AG10803 (cell line): Measurements from ENCODE around the gene NTHL1.

Experiments used
- DNase-seq: peaks from one replicate; pipeline ENCODE4 v3.0.0; 2010; ENCODE audit warnings: low read depth
- H3K4me3 ChIP-seq: 2 replicates; pipeline ENCODE4 v1.5.1; 2011; ENCODE audit warnings: mild to moderate bottlenecking, low read length, control low read depth
- TF ChIP-seq, protein P1 (sequence below): conservative IDR thresholded peaks from 2 replicates; pipeline ENCODE4 v1.5.1; 2011; ENCODE audit warnings: mild to moderate bottlenecking, low read length, control low read depth, inconsistent platforms

The NTHL1 gene

DNA sequence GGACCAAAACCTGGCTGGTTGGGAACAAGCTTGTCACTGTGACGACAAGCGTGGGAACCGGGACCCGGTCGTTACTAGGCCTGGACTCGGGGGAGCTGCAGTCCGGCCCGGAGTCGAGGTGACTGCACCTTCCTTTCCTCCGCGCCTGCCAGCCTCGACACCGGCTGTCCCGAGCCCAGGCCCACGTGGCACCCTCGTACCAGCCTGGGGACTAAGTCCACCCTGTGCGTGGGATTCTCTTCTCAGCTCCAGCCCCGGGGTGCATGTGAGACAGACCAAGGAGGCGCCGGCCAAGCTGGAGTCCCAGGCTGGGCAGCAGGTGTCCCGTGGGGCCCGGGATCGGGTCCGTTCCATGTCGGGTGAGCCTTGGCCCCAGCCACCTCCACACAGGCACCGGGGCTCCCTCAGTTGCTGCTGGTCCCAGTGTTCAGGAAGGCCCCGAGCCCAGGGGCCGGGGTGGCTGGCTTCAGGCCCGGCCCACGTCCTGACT lies 31.7 kb upstream of the NTHL1 start:
- DNase-seq, result no peak
- TF ChIP-seq, protein P1, sequence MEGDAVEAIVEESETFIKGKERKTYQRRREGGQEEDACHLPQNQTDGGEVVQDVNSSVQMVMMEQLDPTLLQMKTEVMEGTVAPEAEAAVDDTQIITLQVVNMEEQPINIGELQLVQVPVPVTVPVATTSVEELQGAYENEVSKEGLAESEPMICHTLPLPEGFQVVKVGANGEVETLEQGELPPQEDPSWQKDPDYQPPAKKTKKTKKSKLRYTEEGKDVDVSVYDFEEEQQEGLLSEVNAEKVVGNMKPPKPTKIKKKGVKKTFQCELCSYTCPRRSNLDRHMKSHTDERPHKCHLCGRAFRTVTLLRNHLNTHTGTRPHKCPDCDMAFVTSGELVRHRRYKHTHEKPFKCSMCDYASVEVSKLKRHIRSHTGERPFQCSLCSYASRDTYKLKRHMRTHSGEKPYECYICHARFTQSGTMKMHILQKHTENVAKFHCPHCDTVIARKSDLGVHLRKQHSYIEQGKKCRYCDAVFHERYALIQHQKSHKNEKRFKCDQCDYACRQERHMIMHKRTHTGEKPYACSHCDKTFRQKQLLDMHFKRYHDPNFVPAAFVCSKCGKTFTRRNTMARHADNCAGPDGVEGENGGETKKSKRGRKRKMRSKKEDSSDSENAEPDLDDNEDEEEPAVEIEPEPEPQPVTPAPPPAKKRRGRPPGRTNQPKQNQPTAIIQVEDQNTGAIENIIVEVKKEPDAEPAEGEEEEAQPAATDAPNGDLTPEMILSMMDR, result no peak
- no peak overlapping the region for H3K4me3 ChIP-seq

GRCh38 chr16:2078691-2079090 lies 31.1 kb upstream of the NTHL1 start:
- H3K4me3 ChIP-seq, result no peak overlapping the region
- TF ChIP-seq, protein P1, result no peak
- DNase-seq, result no peak

DNA sequence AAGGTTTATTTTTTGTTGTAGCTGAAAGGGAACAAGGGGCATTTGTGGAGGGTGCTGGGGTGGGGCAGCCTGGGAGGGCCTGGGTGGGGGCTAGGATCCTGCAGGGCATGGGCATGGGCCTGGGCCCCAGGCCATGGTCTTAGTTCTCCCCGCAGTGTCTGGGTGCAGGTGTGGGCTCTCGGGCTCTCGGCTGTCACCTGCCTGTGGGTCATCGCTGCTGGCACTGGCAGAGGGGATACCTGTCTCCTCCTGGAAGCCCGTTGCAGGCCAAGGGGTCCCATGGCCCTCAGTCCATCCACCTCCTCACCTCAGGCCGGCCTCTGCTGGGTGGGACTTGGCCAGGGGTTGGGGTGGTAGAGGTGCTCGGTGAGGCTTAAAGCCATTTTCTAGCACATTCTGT lies 30.5 kb upstream of the NTHL1 start:
- no peak overlapping the region for H3K4me3 ChIP-seq
- DNase-seq, result no peak
- TF ChIP-seq, protein P1, result no peak

DNA sequence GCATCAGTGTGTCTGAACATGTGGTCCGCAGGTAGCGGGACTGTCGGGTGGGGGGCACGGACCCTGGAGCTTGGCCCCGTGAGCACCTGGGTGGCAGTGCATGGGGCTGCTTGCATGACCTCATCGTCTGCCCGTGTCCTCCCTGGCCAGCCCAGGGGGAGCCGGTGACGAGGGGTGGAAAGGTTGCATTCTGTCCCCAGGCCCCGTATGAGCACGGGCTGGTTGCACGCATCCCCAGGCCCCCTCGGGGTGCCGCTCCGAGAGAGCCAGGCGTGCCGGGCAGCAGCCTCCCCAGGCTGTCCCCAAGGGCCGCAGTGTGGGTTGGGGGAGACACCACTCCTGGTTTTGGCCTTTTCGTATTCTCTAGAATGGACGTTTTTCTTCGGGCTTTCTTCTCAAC lies 30.1 kb upstream of the NTHL1 start:
- TF ChIP-seq, protein P1, result no peak
- no peak for DNase-seq
- no peak overlapping the region for H3K4me3 ChIP-seq

DNA sequence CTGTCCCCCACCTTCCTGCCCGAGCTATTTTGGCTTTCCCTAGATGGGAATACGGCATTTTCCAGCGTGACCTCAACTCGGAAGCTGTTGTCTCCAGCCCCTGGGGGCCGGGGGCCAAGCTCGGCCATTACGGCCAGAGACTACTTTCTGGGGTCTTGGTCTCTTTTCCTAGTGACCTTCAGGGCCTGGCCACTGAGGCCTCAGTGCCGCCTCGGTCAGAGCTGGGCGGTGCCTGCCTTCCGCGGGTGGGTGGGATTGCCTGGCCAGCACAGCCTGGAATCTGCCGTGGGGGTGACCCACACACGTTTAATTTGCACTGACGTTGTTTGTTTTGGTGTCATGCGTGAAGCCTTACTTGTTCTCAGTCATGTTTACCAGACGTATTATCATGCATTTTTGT lies 29.4 kb upstream of the NTHL1 start:
- TF ChIP-seq, protein P1, result no peak
- no peak overlapping the region for H3K4me3 ChIP-seq
- no peak for DNase-seq

DNA sequence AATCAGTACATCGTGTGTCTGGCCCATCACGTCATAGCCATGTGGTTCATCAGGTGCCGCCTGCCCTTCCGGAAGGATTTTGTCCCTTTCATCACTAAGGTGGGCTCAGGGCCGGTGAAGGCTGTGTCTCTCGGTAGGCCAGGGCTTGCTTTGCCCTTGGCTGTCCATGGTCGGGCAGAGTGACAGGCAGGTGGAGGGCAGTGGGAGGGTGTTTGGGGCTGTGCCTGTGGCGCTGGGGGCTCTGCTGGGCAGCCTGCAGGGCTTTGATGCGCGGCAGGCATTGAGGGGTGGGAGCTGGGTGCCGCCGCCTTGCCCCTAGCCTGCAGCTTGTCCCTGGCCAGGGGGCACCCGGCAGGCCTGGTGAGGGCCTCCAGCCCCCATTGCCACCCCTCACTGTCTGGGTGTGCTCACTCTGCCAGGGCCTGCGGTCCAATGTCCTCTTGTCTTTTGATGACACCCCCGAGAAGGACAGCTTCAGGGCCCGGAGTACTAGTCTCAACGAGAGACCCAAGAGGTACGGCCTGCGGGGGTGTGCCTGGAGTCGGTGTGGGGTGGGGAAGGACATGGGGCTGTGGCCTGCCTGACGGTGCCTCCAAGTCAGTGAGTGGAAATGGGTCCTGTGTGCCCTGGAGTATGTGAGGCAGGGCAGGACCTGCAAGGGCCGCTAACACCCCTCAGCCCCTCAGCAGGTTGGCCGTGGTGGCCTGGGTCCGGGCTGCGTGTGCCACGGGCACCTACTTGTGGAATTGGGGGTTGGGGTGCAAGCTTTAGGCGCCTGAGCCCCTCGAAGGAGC lies 28.6 kb upstream of the NTHL1 start:
- no peak overlapping the region for H3K4me3 ChIP-seq
- TF ChIP-seq, protein P1, result no peak
- no peak for DNase-seq

DNA sequence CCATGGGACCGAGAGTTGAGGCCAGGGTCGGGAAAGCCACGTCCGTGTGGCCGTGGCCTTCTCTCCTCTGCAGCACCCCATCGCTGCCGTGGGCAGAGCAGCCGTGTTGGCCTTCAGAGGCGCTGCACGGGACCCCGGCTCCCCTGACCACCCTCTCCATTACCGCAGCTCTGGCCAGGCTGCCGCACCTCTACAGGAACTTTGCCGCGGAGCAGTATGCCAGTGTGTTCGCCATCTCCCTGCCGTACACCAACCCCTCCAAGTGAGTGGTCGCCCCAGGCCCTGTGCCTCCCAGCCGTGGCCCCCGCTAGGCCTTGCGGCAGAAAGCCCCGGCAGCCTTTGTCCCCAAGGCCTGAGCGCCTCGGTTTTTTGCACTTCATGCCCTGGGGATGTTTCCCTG lies 28.0 kb upstream of the NTHL1 start:
- H3K4me3 ChIP-seq, result no peak overlapping the region
- TF ChIP-seq, protein P1, result no peak
- no peak for DNase-seq
